GM23338 (cell line): ENCODE measurements around the gene DUS3L. TPM values are rescaled to one million over a fixed set of nuclear protein-coding genes. Genes with fewer than 3 reads are reported as not detected.

Experiments
- ATAC-seq: fragments of 200-7000 bp; cut with Tn5 transposase; 3 replicates; pipeline ENCODE4 v1.9.1; 2020
- DNase-seq: peaks from one replicate; pipeline ENCODE4 v3.0.0-alpha.2; 2015; ENCODE audit warnings: low spot score
- H2AFZ ChIP-seq: fragments of 200-600 bp; sonication (generic); 2 replicates; pipeline ENCODE4 v1.8.0; 2016; ENCODE audit warnings: antibody characterized with exemption, mild to moderate bottlenecking, moderate library complexity
- H3F3A ChIP-seq: fragments of 200-600 bp; sonication (generic); replicated peaks from 2 replicates; pipeline ENCODE4 v1.8.0; 2017; ENCODE audit warnings: antibody characterized with exemption, mixed run types, low read depth
- H3K27ac ChIP-seq: fragments of 200-600 bp; sonication (generic); 2 replicates; pipeline ENCODE4 v1.6.1; 2016; ENCODE audit warnings: low read depth
- H3K27me3 ChIP-seq: fragments of 200-600 bp; sonication (generic); 2 replicates; pipeline ENCODE4 v1.8.0; 2016; ENCODE audit warnings: mild to moderate bottlenecking, mixed run types, moderate library complexity; ENCODE audit not compliant: insufficient read depth
- H3K36me3 ChIP-seq: fragments of 200-600 bp; sonication (generic); 2 replicates; pipeline ENCODE4 v1.8.0; 2016; ENCODE audit warnings: mild to moderate bottlenecking; ENCODE audit not compliant: insufficient read depth
- H3K4me1 ChIP-seq: fragments of 200-600 bp; sonication (generic); 2 replicates; pipeline ENCODE4 v1.8.0; 2016; ENCODE audit warnings: mild to moderate bottlenecking, moderate library complexity; ENCODE audit not compliant: insufficient read depth
- H3K4me2 ChIP-seq: fragments of 200-600 bp; sonication (generic); 2 replicates; pipeline ENCODE4 v1.7.1; 2017; ENCODE audit warnings: mixed run types
- H3K4me3 ChIP-seq: fragments of 200-600 bp; sonication (generic); 2 replicates; pipeline ENCODE4 v1.6.1; 2016; ENCODE audit warnings: mixed run types
- H3K79me2 ChIP-seq: fragments of 200-600 bp; sonication (generic); replicated peaks from 2 replicates; pipeline ENCODE4 v1.8.0; 2017; ENCODE audit warnings: mild to moderate bottlenecking; ENCODE audit not compliant: insufficient read depth
- H3K9me2 ChIP-seq: fragments of 200-600 bp; sonication (generic); 2 replicates; pipeline ENCODE4 v1.8.0; 2017; ENCODE audit not compliant: insufficient read depth
- H4K20me1 ChIP-seq: fragments of 200-600 bp; sonication (generic); replicated peaks from 2 replicates; pipeline ENCODE4 v1.8.0; 2017; ENCODE audit warnings: mild to moderate bottlenecking; ENCODE audit not compliant: insufficient read depth
- H3K27ac Mint-ChIP-seq: 2 replicates; pipeline ENCODE4 v1.8.0; 2020; ENCODE audit warnings: inconsistent platforms, mild to moderate bottlenecking, moderate library complexity, mixed read lengths
- H3K27me3 Mint-ChIP-seq: 3 replicates; pipeline ENCODE4 v1.8.0; 2022; ENCODE audit warnings: low read depth, mild to moderate bottlenecking, moderate library complexity, mixed read lengths, inconsistent platforms; ENCODE audit not compliant: insufficient read depth, poor library complexity
- H3K36me3 Mint-ChIP-seq: 3 replicates; pipeline ENCODE4 v1.8.0; 2021; ENCODE audit warnings: low read depth, mild to moderate bottlenecking, inconsistent platforms, moderate library complexity, mixed read lengths
- H3K4me1 Mint-ChIP-seq: 3 replicates; pipeline ENCODE4 v1.8.0; 2020; ENCODE audit warnings: mild to moderate bottlenecking, inconsistent platforms, mixed read lengths
- H3K4me3 Mint-ChIP-seq: 3 replicates; pipeline ENCODE4 v1.8.0; 2021; ENCODE audit warnings: moderate library complexity, mild to moderate bottlenecking, inconsistent platforms, mixed read lengths
- H3K9me3 Mint-ChIP-seq: 3 replicates; pipeline ENCODE4 v1.8.0; 2020; ENCODE audit warnings: moderate library complexity, mild to moderate bottlenecking, inconsistent platforms, mixed read lengths
- ETS1 ChIP-seq: IDR thresholded peaks from 2 replicates; pipeline ENCODE4 v1.6.1; 2016; ENCODE audit warnings: antibody characterized with exemption
- EZH2 ChIP-seq: fragments of 200-600 bp; sonication (generic); IDR thresholded peaks from one replicate; pipeline ENCODE4 v1.8.0; 2017; ENCODE audit warnings: antibody characterized with exemption, mild to moderate bottlenecking, low read depth; ENCODE audit not compliant: unreplicated experiment
- EZH2phosphoT487 ChIP-seq: fragments of 200-600 bp; sonication (generic); IDR thresholded peaks from one replicate; pipeline ENCODE4 v1.8.1; 2018; ENCODE audit warnings: antibody characterized with exemption; ENCODE audit not compliant: unreplicated experiment
- JUNB ChIP-seq: IDR thresholded peaks from one replicate; pipeline ENCODE4 v1.6.1; 2016; ENCODE audit warnings: antibody characterized with exemption; ENCODE audit not compliant: unreplicated experiment
- NANOG ChIP-seq: IDR thresholded peaks from 2 replicates; pipeline ENCODE4 v1.6.1; 2016; ENCODE audit warnings: antibody characterized with exemption, borderline replicate concordance
- POLR2AphosphoS5 ChIP-seq: IDR thresholded peaks from 2 replicates; pipeline ENCODE4 v1.6.1; 2016; ENCODE audit warnings: antibody characterized with exemption, low read depth
- ZNF331 ChIP-seq: fragments of 250-450 bp; sonication (Bioruptor Pico); IDR thresholded peaks from 2 replicates; pipeline ENCODE4 v1.5.0; 2020; ENCODE audit warnings: low read depth, mild to moderate bottlenecking, moderate library complexity
- polyA plus RNA-seq: library from polyadenylated mRNA; unstranded; fragments of >200 nt; fragmentation: Nextera tagmentation; extraction: Ambion mirVana; gene quantifications from 2 replicates; pipeline ENCODE4 v1.2.1, GENCODE V29; 2016
- total RNA-seq: library from RNA; depleted of rRNA; stranded (reverse); fragments of >200 nt; shearing (Covaris generic); gene quantifications from 2 replicates; pipeline ENCODE4 v1.2.3, GENCODE V29; 2014
- TF ChIP-seq, protein P1 (sequence below), 2 experiments: fragments of 200-600 bp in 1 of 2; sonication (generic) in 1 of 2; conservative IDR thresholded peaks; 2 replicates each; pipeline versions ENCODE4 v1.5.1 to v1.6.1; 2016 to 2017; ENCODE audit warnings: antibody characterized with exemption in 2 of 2, low read depth in 2 of 2, mild to moderate bottlenecking in 2 of 2, moderate library complexity in 1 of 2
- TF ChIP-seq, protein P2 (sequence below): fragments of 250-450 bp; sonication (Bioruptor Pico); IDR thresholded peaks from 2 replicates; pipeline ENCODE4 v1.5.0; 2020; ENCODE audit warnings: mild to moderate bottlenecking, moderate library complexity

DUS3L gene
- total and polyA plus RNA-seq, 2 experiments from 2014 or later = 26.2 to 53.0 TPM

GRCh38 chr19:5775668-5776309 lies 15.2 kb downstream of the DUS3L start (continued):
- TF ChIP-seq JUNB = no peak
- TF ChIP-seq NANOG = no peak
- no peak for TF ChIP-seq EZH2phosphoT487
- TF ChIP-seq ZNF331 (CRISPR knock-in tag) = no peak
- no peak for TF ChIP-seq POLR2AphosphoS5
- TF ChIP-seq ETS1 = no peak
- no peak for TF ChIP-seq EZH2
- TF ChIP-seq, protein P1, sequence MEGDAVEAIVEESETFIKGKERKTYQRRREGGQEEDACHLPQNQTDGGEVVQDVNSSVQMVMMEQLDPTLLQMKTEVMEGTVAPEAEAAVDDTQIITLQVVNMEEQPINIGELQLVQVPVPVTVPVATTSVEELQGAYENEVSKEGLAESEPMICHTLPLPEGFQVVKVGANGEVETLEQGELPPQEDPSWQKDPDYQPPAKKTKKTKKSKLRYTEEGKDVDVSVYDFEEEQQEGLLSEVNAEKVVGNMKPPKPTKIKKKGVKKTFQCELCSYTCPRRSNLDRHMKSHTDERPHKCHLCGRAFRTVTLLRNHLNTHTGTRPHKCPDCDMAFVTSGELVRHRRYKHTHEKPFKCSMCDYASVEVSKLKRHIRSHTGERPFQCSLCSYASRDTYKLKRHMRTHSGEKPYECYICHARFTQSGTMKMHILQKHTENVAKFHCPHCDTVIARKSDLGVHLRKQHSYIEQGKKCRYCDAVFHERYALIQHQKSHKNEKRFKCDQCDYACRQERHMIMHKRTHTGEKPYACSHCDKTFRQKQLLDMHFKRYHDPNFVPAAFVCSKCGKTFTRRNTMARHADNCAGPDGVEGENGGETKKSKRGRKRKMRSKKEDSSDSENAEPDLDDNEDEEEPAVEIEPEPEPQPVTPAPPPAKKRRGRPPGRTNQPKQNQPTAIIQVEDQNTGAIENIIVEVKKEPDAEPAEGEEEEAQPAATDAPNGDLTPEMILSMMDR (conservative IDR thresholded peaks at IDR 0.05; ENCODE audit: low read depth in 2 of 2) = no peak

- Histone ChIP-seq H3K36me3 (no peaks in the 10 kb centered on the region), H2AFZ (0 out of 2 replicates have a peak overlapping the region, but pooled peaks have one; percentile 3), H3K4me3 (no peak overlapping the region), H4K20me1 (no peaks in the 10 kb centered on the region), H3K4me2 (no peak overlapping the region), H3K79me2 (no peaks in the 10 kb centered on the region), H3F3A (no peaks in the 10 kb centered on the region), H3K27me3 (no peaks in the 10 kb centered on the region), H3K9me2 (peaks cover 5% of the 10 kb centered on the region; the same call in 1 of the 2 replicates), H3K27ac (no peak overlapping the region), H3K4me1 (no peaks in the 10 kb centered on the region)
- Mint-ChIP-seq H3K27ac (no peak overlapping the region), H3K9me3 (peaks cover 7% of the 10 kb centered on the region; the same call in 1 of the 3 replicates), H3K4me1 (no peaks in the 10 kb centered on the region), H3K4me3 (no peak overlapping the region), H3K27me3 (peaks cover 4% of the 10 kb centered on the region), H3K36me3 (no peaks in the 10 kb centered on the region)
- DNase-seq = no peak
- no peak for ATAC-seq
- TF ChIP-seq, protein P1 (conservative IDR thresholded peaks at IDR 0.05; ENCODE audit: low read depth in 2 of 2) = no peak
- no peak for TF ChIP-seq EZH2phosphoT487
- no peak for TF ChIP-seq JUNB
- TF ChIP-seq, protein P2, sequence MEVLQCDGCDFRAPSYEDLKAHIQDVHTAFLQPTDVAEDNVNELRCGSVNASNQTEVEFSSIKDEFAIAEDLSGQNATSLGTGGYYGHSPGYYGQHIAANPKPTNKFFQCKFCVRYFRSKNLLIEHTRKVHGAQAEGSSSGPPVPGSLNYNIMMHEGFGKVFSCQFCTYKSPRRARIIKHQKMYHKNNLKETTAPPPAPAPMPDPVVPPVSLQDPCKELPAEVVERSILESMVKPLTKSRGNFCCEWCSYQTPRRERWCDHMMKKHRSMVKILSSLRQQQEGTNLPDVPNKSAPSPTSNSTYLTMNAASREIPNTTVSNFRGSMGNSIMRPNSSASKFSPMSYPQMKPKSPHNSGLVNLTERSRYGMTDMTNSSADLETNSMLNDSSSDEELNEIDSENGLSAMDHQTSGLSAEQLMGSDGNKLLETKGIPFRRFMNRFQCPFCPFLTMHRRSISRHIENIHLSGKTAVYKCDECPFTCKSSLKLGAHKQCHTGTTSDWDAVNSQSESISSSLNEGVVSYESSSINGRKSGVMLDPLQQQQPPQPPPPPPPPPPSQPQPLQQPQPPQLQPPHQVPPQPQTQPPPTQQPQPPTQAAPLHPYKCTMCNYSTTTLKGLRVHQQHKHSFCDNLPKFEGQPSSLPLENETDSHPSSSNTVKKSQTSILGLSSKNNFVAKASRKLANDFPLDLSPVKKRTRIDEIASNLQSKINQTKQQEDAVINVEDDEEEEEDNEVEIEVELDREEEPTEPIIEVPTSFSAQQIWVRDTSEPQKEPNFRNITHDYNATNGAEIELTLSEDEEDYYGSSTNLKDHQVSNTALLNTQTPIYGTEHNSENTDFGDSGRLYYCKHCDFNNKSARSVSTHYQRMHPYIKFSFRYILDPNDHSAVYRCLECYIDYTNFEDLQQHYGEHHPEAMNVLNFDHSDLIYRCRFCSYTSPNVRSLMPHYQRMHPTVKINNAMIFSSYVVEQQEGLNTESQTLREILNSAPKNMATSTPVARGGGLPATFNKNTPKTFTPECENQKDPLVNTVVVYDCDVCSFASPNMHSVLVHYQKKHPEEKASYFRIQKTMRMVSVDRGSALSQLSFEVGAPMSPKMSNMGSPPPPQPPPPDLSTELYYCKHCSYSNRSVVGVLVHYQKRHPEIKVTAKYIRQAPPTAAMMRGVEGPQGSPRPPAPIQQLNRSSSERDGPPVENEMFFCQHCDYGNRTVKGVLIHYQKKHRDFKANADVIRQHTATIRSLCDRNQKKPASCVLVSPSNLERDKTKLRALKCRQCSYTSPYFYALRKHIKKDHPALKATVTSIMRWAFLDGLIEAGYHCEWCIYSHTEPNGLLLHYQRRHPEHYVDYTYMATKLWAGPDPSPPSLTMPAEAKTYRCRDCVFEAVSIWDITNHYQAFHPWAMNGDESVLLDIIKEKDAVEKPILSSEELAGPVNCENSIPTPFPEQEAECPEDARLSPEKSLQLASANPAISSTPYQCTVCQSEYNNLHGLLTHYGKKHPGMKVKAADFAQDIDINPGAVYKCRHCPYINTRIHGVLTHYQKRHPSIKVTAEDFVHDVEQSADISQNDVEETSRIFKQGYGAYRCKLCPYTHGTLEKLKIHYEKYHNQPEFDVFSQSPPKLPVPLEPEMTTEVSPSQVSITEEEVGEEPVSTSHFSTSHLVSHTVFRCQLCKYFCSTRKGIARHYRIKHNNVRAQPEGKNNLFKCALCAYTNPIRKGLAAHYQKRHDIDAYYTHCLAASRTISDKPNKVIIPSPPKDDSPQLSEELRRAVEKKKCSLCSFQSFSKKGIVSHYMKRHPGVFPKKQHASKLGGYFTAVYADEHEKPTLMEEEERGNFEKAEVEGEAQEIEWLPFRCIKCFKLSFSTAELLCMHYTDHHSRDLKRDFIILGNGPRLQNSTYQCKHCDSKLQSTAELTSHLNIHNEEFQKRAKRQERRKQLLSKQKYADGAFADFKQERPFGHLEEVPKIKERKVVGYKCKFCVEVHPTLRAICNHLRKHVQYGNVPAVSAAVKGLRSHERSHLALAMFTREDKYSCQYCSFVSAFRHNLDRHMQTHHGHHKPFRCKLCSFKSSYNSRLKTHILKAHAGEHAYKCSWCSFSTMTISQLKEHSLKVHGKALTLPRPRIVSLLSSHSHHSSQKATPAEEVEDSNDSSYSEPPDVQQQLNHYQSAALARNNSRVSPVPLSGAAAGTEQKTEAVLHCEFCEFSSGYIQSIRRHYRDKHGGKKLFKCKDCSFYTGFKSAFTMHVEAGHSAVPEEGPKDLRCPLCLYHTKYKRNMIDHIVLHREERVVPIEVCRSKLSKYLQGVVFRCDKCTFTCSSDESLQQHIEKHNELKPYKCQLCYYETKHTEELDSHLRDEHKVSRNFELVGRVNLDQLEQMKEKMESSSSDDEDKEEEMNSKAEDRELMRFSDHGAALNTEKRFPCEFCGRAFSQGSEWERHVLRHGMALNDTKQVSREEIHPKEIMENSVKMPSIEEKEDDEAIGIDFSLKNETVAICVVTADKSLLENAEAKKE (CRISPR knock-in tag) = no peak
Measured at GRCh38 chr19:5774921-5775320, 16.0 kb downstream of the DUS3L start.
